ENCODE data around the gene GRAMD1A.
"Not testable (repeated sequence)": the region's sequence is repeated elsewhere in the genome, so short reads cannot be mapped to it uniquely, and the experiment has no call there.

GRAMD1A gene

GRCh38 chr19:34979819-34980640 lies 20.1 kb upstream of the GRAMD1A start:
- DNase-seq, result no peak

GRCh38 chr19:34982275-34982674 lies 17.8 kb upstream of the GRAMD1A start:
- DNase-seq, result no peak

- no peak for DNase-seq
Observed at GRCh38 chr19:34983786-34984185, 16.3 kb upstream of the GRAMD1A start.

GRCh38 chr19:34984287-34984686 lies 15.8 kb upstream of the GRAMD1A start:
- no peak for DNase-seq

- no peak for DNase-seq
Observed at GRCh38 chr19:34985249-34986022, 14.7 kb upstream of the GRAMD1A start.

- DNase-seq, result no peak
Observed at GRCh38 chr19:34988119-34988518, 12.0 kb upstream of the GRAMD1A start.

- no peak for DNase-seq
Observed at GRCh38 chr19:34989298-34989697, 10.8 kb upstream of the GRAMD1A start.

GRCh38 chr19:34990578-34991192 lies 9.4 kb upstream of the GRAMD1A start:
- no peak for DNase-seq

GRCh38 chr19:34991542-34992333 lies 8.4 kb upstream of the GRAMD1A start:
- no peak for DNase-seq

GRCh38 chr19:34992582-34992981 lies 7.5 kb upstream of the GRAMD1A start:
- not testable (repeated sequence) for DNase-seq

GRCh38 chr19:34994286-34994642 lies 5.9 kb upstream of the GRAMD1A start:
- no peak for DNase-seq

GRCh38 chr19:34994643-34995541 lies 5.2 kb upstream of the GRAMD1A start:
- DNase-seq, result no peak

- no peak for DNase-seq
Observed at GRCh38 chr19:34995551-34995950, 4.6 kb upstream of the GRAMD1A start.

- DNase-seq, result no peak
Observed at GRCh38 chr19:34997071-34997617, 3.0 kb upstream of the GRAMD1A start.

- DNase-seq, result not testable (repeated sequence)
Observed at GRCh38 chr19:34998224-34998623, 1.9 kb upstream of the GRAMD1A start.

- no peak for DNase-seq
Observed at GRCh38 chr19:34998777-34999497, 1.2 kb upstream of the GRAMD1A start.

GRCh38 chr19:35000338-35000646 lies 169 bp downstream of the GRAMD1A start:
- DNase-seq, result no peak

GRCh38 chr19:35000647-35001501 lies 751 bp downstream of the GRAMD1A start:
- no peak for DNase-seq

- DNase-seq, result no peak
Observed at GRCh38 chr19:35002037-35002535, 2.0 kb downstream of the GRAMD1A start.
